Measurements from ENCODE around the gene FOXK1.

- TF ChIP-seq EZH2 (IDR thresholded peaks at IDR 0.05; ENCODE audit: insufficient read depth, low read length) (no peak), CTCF (IDR thresholded peaks at IDR 0.05; ENCODE audit: insufficient read depth, low read depth, low read length) (no peak)
Measured at GRCh38 chr7:4747746-4748145, 65.7 kb downstream of the FOXK1 start.
